WTC11 (cell line): ENCODE results near the gene LCE5A. TPM values are rescaled to one million over a fixed set of nuclear protein-coding genes. Genes with fewer than 3 reads are reported as not detected.

Experiments
- ATAC-seq: fragments of 200-7000 bp; cut with Tn5 transposase; 2 replicates; pipeline ENCODE4 v1.10.0; 2021; ENCODE audit warnings: mild to moderate bottlenecking, moderate library complexity
- CTCF ChIA-PET: fragments of 300-600 bp; sonication (Branson Sonifier 250); formaldehyde crosslinking; loops from one replicate; lab custom pipeline; 2021; ENCODE audit warnings: antibody characterized with exemption; lab: Charles Lee
- POLR2A ChIA-PET: fragments of 350-600 bp; sonication (Branson Sonifier 250); formaldehyde crosslinking; loops from one replicate; lab custom pipeline; 2021; ENCODE audit warnings: antibody characterized with exemption; lab: Charles Lee
- DNase-seq: peaks from one replicate; pipeline ENCODE4 v3.0.0; 2021; ENCODE audit warnings: low spot score
- H3K27ac Mint-ChIP-seq: 2 replicates; pipeline ENCODE4 v1.8.0; 2021; ENCODE audit warnings: mixed read lengths
- H3K27me3 Mint-ChIP-seq: 2 replicates; pipeline ENCODE4 v1.8.0; 2021; ENCODE audit warnings: low read depth, mild to moderate bottlenecking, moderate library complexity, mixed read lengths
- H3K36me3 Mint-ChIP-seq: 2 replicates; pipeline ENCODE4 v1.8.0; 2021; ENCODE audit warnings: mixed read lengths
- H3K4me1 Mint-ChIP-seq: 2 replicates; pipeline ENCODE4 v1.8.0; 2022; ENCODE audit warnings: mixed read lengths
- H3K4me3 Mint-ChIP-seq: 2 replicates; pipeline ENCODE4 v1.8.0; 2021; ENCODE audit warnings: mild to moderate bottlenecking, moderate library complexity, mixed read lengths
- H3K9me3 Mint-ChIP-seq: 2 replicates; pipeline ENCODE4 v1.8.0; 2021; ENCODE audit warnings: mixed read lengths
- ELF4 ChIP-seq: sonication (generic); formaldehyde crosslinking; IDR thresholded peaks from 2 replicates; pipeline ENCODE4 v1.8.1; 2022; ENCODE audit warnings: low read depth, mild to moderate bottlenecking, moderate library complexity, missing genetic modification reagents
- EMX1 ChIP-seq: fragments of 250-450 bp; sonication (Bioruptor Pico); IDR thresholded peaks from 2 replicates; pipeline ENCODE4 v1.8.0; 2021; ENCODE audit warnings: mild to moderate bottlenecking
- FOXJ3 ChIP-seq: sonication (generic); formaldehyde crosslinking; IDR thresholded peaks from 2 replicates; pipeline ENCODE4 v1.9.0; 2021; ENCODE audit warnings: missing genetic modification reagents, mild to moderate bottlenecking, borderline replicate concordance
- MXD4 ChIP-seq: fragments of 250-450 bp; sonication (Bioruptor Pico); IDR thresholded peaks from 2 replicates; pipeline ENCODE4 v1.8.0; 2021; ENCODE audit warnings: mild to moderate bottlenecking, moderate library complexity, borderline replicate concordance
- MYBL2 ChIP-seq: sonication (generic); formaldehyde crosslinking; IDR thresholded peaks from 2 replicates; pipeline ENCODE4 v1.8.1; 2023; ENCODE audit warnings: mild to moderate bottlenecking, moderate library complexity, missing genetic modification reagents
- OVOL2 ChIP-seq: fragments of 250-450 bp; sonication (Bioruptor Pico); IDR thresholded peaks from 2 replicates; pipeline ENCODE4 v1.9.0; 2021; ENCODE audit warnings: mild to moderate bottlenecking, borderline replicate concordance
- SOX15 ChIP-seq: fragments of 250-450 bp; sonication (Bioruptor Pico); IDR thresholded peaks from 2 replicates; pipeline ENCODE4 v1.9.0; 2021; ENCODE audit warnings: mild to moderate bottlenecking
- SP1 ChIP-seq: sonication (generic); formaldehyde crosslinking; conservative IDR thresholded peaks from 2 replicates; pipeline ENCODE4 v1.8.1; 2022; ENCODE audit warnings: missing genetic modification reagents
- TEAD1 ChIP-seq: sonication (generic); formaldehyde crosslinking; IDR thresholded peaks from 2 replicates; pipeline ENCODE4 v1.8.0; 2022; ENCODE audit warnings: mild to moderate bottlenecking, missing genetic modification reagents
- ZNF138 ChIP-seq: sonication (generic); formaldehyde crosslinking; conservative IDR thresholded peaks from 2 replicates; pipeline ENCODE4 v1.8.1; 2022; ENCODE audit warnings: mild to moderate bottlenecking, moderate library complexity, missing genetic modification reagents
- ZNF232 ChIP-seq: sonication (generic); formaldehyde crosslinking; IDR thresholded peaks from 2 replicates; pipeline ENCODE4 v1.8.0; 2022; ENCODE audit warnings: mild to moderate bottlenecking, missing genetic modification reagents
- ZNF416 ChIP-seq: fragments of 250-450 bp; sonication (Bioruptor Pico); IDR thresholded peaks from 2 replicates; pipeline ENCODE4 v1.9.0; 2021; ENCODE audit warnings: mild to moderate bottlenecking, inconsistent platforms
- ZNF423 ChIP-seq: fragments of 250-450 bp; sonication (Bioruptor Pico); IDR thresholded peaks from 2 replicates; pipeline ENCODE4 v2.1.2; 2022; ENCODE audit warnings: mild to moderate bottlenecking, moderate library complexity
- ZNF532 ChIP-seq: fragments of 250-450 bp; sonication (Bioruptor Pico); IDR thresholded peaks from 2 replicates; pipeline ENCODE4 v1.9.0; 2021; ENCODE audit warnings: mild to moderate bottlenecking, borderline replicate concordance
- total RNA-seq: library from RNA; stranded (reverse); gene quantifications from 3 replicates; pipeline ENCODE4 v1.2.3, GENCODE V29; 2021
- TF ChIP-seq, protein P1 (sequence below): sonication (generic); formaldehyde crosslinking; conservative IDR thresholded peaks from 2 replicates; pipeline ENCODE4 v1.8.1; 2022; ENCODE audit warnings: mild to moderate bottlenecking, missing genetic modification reagents
- TF ChIP-seq, protein P2 (sequence below): fragments of 250-450 bp; sonication (Bioruptor Pico); IDR thresholded peaks from 2 replicates; pipeline ENCODE4 v2.1.2; 2022; ENCODE audit warnings: mild to moderate bottlenecking, moderate library complexity
- TF ChIP-seq, protein P3 (sequence below): sonication (generic); formaldehyde crosslinking; conservative IDR thresholded peaks from 2 replicates; pipeline ENCODE4 v1.8.1; 2023; ENCODE audit warnings: mild to moderate bottlenecking, low read depth, missing genetic modification reagents, moderate library complexity
- TF ChIP-seq, protein P4 (sequence below): sonication (generic); formaldehyde crosslinking; IDR thresholded peaks from 2 replicates; pipeline ENCODE4 v1.8.0; 2022; ENCODE audit warnings: mild to moderate bottlenecking, missing genetic modification reagents

Gene LCE5A
- total RNA-seq, 1 experiment from 2014 or later, result not detected

GRCh38 chr1:152516082-152516481, 5.5 kb downstream of the LCE5A start (continued):
- TF ChIP-seq MYBL2 (CRISPR knock-in tag), result no peak

DNA sequence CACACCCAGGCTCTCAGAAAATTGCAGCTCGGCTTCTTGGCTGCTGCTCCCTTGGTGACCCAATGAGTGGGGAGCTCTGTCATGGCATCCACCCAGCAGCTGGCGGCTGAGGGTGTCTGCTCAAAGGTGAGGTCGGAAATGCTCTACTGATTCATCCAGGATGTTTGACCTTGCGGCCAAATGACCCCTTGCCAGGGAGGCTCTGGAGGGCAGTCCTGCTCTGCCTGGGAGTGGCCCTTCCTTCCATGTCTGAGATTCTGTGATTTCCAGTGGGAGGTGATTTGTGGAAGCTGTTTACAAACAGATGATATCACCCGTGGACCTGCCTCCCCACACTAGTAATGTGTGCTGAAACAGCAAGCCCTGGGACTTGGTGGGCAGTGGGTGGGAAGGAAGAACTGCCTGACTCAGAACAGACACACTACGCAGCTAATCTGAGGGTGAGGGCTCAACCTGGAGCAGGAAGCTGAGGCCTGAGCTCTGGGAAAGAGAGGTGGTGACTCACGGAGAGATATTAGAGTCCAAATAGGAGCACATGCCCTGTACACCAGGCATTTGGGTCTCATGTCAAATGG, 6.7 kb downstream of the LCE5A start:
- H3K4me3 Mint-ChIP-seq, result no peak overlapping the region
- peaks cover 41% of the 10 kb centered on the region for H3K36me3 Mint-ChIP-seq
- ATAC-seq, result no peak
- peaks cover 4% of the 10 kb centered on the region for H3K27me3 Mint-ChIP-seq
- DNase-seq, result no peak
- POLR2A ChIA-PET, result no interaction called here
- H3K27ac Mint-ChIP-seq, result no peak overlapping the region
- no peaks in the 10 kb centered on the region for H3K4me1 Mint-ChIP-seq
- CTCF ChIA-PET, result no interaction called here
- H3K9me3 Mint-ChIP-seq, result peaks cover 45% of the 10 kb centered on the region
- TF ChIP-seq ZNF423 (CRISPR knock-in tag) (no peak), OVOL2 (no peak), SP1 (CRISPR knock-in tag) (no peak), ELF4 (no peak), ZNF232 (no peak), TEAD1 (CRISPR knock-in tag) (no peak), SOX15 (CRISPR knock-in tag) (no peak), MXD4 (CRISPR knock-in tag) (no peak), EMX1 (CRISPR knock-in tag) (no peak), ZNF138 (no peak), ZNF532 (CRISPR knock-in tag) (no peak), FOXJ3 (CRISPR knock-in tag) (no peak), ZNF416 (CRISPR knock-in tag) (no peak)
- TF ChIP-seq, protein P1, sequence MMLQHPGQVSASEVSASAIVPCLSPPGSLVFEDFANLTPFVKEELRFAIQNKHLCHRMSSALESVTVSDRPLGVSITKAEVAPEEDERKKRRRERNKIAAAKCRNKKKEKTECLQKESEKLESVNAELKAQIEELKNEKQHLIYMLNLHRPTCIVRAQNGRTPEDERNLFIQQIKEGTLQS (CRISPR knock-in tag), result no peak
- TF ChIP-seq, protein P2, sequence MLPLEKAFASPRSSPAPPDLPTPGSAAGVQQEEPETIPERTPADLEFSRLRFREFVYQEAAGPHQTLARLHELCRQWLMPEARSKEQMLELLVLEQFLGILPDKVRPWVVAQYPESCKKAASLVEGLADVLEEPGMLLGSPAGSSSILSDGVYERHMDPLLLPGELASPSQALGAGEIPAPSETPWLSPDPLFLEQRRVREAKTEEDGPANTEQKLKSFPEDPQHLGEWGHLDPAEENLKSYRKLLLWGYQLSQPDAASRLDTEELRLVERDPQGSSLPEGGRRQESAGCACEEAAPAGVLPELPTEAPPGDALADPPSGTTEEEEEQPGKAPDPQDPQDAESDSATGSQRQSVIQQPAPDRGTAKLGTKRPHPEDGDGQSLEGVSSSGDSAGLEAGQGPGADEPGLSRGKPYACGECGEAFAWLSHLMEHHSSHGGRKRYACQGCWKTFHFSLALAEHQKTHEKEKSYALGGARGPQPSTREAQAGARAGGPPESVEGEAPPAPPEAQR, result no peak
- TF ChIP-seq, protein P3, sequence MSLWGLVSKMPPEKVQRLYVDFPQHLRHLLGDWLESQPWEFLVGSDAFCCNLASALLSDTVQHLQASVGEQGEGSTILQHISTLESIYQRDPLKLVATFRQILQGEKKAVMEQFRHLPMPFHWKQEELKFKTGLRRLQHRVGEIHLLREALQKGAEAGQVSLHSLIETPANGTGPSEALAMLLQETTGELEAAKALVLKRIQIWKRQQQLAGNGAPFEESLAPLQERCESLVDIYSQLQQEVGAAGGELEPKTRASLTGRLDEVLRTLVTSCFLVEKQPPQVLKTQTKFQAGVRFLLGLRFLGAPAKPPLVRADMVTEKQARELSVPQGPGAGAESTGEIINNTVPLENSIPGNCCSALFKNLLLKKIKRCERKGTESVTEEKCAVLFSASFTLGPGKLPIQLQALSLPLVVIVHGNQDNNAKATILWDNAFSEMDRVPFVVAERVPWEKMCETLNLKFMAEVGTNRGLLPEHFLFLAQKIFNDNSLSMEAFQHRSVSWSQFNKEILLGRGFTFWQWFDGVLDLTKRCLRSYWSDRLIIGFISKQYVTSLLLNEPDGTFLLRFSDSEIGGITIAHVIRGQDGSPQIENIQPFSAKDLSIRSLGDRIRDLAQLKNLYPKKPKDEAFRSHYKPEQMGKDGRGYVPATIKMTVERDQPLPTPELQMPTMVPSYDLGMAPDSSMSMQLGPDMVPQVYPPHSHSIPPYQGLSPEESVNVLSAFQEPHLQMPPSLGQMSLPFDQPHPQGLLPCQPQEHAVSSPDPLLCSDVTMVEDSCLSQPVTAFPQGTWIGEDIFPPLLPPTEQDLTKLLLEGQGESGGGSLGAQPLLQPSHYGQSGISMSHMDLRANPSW (CRISPR knock-in tag), result no peak
- TF ChIP-seq, protein P4, sequence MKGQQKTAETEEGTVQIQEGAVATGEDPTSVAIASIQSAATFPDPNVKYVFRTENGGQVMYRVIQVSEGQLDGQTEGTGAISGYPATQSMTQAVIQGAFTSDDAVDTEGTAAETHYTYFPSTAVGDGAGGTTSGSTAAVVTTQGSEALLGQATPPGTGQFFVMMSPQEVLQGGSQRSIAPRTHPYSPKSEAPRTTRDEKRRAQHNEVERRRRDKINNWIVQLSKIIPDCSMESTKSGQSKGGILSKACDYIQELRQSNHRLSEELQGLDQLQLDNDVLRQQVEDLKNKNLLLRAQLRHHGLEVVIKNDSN (CRISPR knock-in tag), result no peak
- TF ChIP-seq, all 79 proteins: peak for 0
